Measurements from ENCODE around the gene TBCA.

The TBCA gene

GRCh38 chr5:77775790-77776553 lies at the start of gene TBCA:
TSS of gene TBCA (minus strand) at chr5:77776339. CDS start at chr5:77776257, 82 bp downstream.
- peak within 1 kb of the TSS; percentile 95 to 100 (median 99) for H3K27ac ChIP-seq
- H4K20me1 ChIP-seq = peaks cover 22 to 47% (median 42%) of the 10 kb centered on the region in 11 experiments; a peak in 18 of 22 replicates
- no peaks in the 10 kb centered on the region for H3K27me3 ChIP-seq
- H3K36me3 ChIP-seq = peaks cover 20 to 37% (median 32%) of the 10 kb centered on the region in 11 experiments
- peak within 1 kb of the TSS; percentile 80 to 96 (median 88) for H3K4me2 ChIP-seq
- H3K9me3 ChIP-seq (replicated peaks in 1 of 11) = peaks cover 0 to 15% (median 9%) of the 10 kb centered on the region in 11 experiments; a peak in 14 of 22 replicates
- TF ChIP-seq Cebpa-rat (IDR thresholded peaks at IDR 0.05) = no peak
- H3K9ac ChIP-seq = peak within 1 kb of the TSS; percentile 95 to 100 (median 99)
- peaks cover 22 to 49% (median 29%) of the 10 kb centered on the region in 10 experiments for H3K4me1 ChIP-seq
- peak within 1 kb of the TSS; percentile 69 to 84 (median 77) for H3K4me3 ChIP-seq

GRCh38 chr5:77824981-77825380 lies 48.8 kb upstream of the TBCA start:
- Histone ChIP-seq H4K20me1 (no peaks in the 10 kb centered on the region), H3K36me3 (no peaks in the 10 kb centered on the region), H3K9me3 (replicated peaks in 1 of 11) (peaks cover 0 to 12% (median 4%) of the 10 kb centered on the region in 11 experiments; a peak in 7 of 22 replicates), H3K4me2 (peak overlapping the region in 8 of 11 experiments; percentile 8 to 65 (median 43); a peak in 13 of 22 replicates), H3K27ac (no peak overlapping the region), H3K4me1 (peaks cover 0 to 21% (median 14%) of the 10 kb centered on the region in 10 experiments; a peak in 14 of 20 replicates), H3K27me3 (no peaks in the 10 kb centered on the region), H3K9ac (no peak overlapping the region), H3K4me3 (no peak overlapping the region)
- TF ChIP-seq Cebpa-rat (IDR thresholded peaks at IDR 0.05) = no peak

- TF ChIP-seq Cebpa-rat (IDR thresholded peaks at IDR 0.05) = no peak
These were observed 40.5 kb upstream of the TBCA start for GRCh38 chr5:77816686-77817085.

GRCh38 chr5:77812926-77813589 lies 36.9 kb upstream of the TBCA start:
- Histone ChIP-seq H3K27ac (no peak overlapping the region), H3K36me3 (no peaks in the 10 kb centered on the region; a peak in 1 of 22 replicates), H3K9me3 (replicated peaks in 1 of 11) (peaks cover 12 to 34% (median 24%) of the 10 kb centered on the region in 11 experiments), H3K4me2 (no peak overlapping the region), H3K4me3 (no peak overlapping the region), H4K20me1 (no peaks in the 10 kb centered on the region), H3K9ac (no peak overlapping the region), H3K4me1 (peaks cover 0 to 23% (median 0%) of the 10 kb centered on the region in 10 experiments; a peak in 5 of 20 replicates), H3K27me3 (no peaks in the 10 kb centered on the region)
- TF ChIP-seq Cebpa-rat (IDR thresholded peaks at IDR 0.05) = no peak

More at GRCh38 chr5:77816686-77817085, 40.5 kb upstream of the TBCA start:
- H3K27me3 ChIP-seq = no peaks in the 10 kb centered on the region
- H3K4me2 ChIP-seq = peak overlapping the region in 3 of 11 experiments; percentile 29 to 62 (median 53); a peak in 5 of 22 replicates
- H3K4me3 ChIP-seq = no peak overlapping the region
- no peak overlapping the region for H3K9ac ChIP-seq
- H3K4me1 ChIP-seq = peaks cover 0 to 27% (median 0%) of the 10 kb centered on the region in 10 experiments; a peak in 5 of 20 replicates
- peaks cover 0 to under 1% (median 0%) of the 10 kb centered on the region in 11 experiments; a peak in 1 of 22 replicates for H3K9me3 ChIP-seq (replicated peaks in 1 of 11)
- no peaks in the 10 kb centered on the region for H3K36me3 ChIP-seq
- H4K20me1 ChIP-seq = no peaks in the 10 kb centered on the region
- no peak overlapping the region; a peak in 2 of 22 replicates for H3K27ac ChIP-seq

GRCh38 chr5:77806213-77806843 lies 30.2 kb upstream of the TBCA start:
- no peaks in the 10 kb centered on the region for H3K27me3 ChIP-seq
- peaks cover 28 to 70% (median 44%) of the 10 kb centered on the region in 11 experiments for H3K9me3 ChIP-seq (replicated peaks in 1 of 11)
- H3K36me3 ChIP-seq = no peaks in the 10 kb centered on the region; a peak in 1 of 22 replicates
- peak overlapping the region in 1 of 11 experiments; percentile 42; a peak in 1 of 22 replicates for H3K9ac ChIP-seq
- no peaks in the 10 kb centered on the region for H4K20me1 ChIP-seq
- peak overlapping the region in 2 of 11 experiments; percentile 54 to 65; a peak in 4 of 22 replicates for H3K27ac ChIP-seq
- H3K4me1 ChIP-seq = peaks cover 0 to 31% (median 0%) of the 10 kb centered on the region in 10 experiments; a peak in 8 of 20 replicates
- H3K4me3 ChIP-seq = no peak overlapping the region
- TF ChIP-seq Cebpa-rat (IDR thresholded peaks at IDR 0.05) = no peak
- peak overlapping the region in 8 of 11 experiments; percentile 16 to 75 (median 36); a peak in 12 of 22 replicates for H3K4me2 ChIP-seq

- TF ChIP-seq Cebpa-rat (IDR thresholded peaks at IDR 0.05) = no peak
- peak overlapping the region in 9 of 11 experiments; percentile 0 to 49 (median 20); a peak in 11 of 22 replicates for H3K27ac ChIP-seq
- peaks cover 32 to 53% (median 51%) of the 10 kb centered on the region in 11 experiments for H3K9me3 ChIP-seq (replicated peaks in 1 of 11)
- no peaks in the 10 kb centered on the region for H3K36me3 ChIP-seq
- peak overlapping the region; percentile 53 to 79 (median 64) for H3K4me2 ChIP-seq
- H3K27me3 ChIP-seq = no peaks in the 10 kb centered on the region
- H4K20me1 ChIP-seq = no peaks in the 10 kb centered on the region
- peaks cover 19 to 48% (median 25%) of the 10 kb centered on the region in 10 experiments for H3K4me1 ChIP-seq
- peak overlapping the region in 4 of 11 experiments; percentile 4 to 32 (median 10); a peak in 2 of 22 replicates for H3K9ac ChIP-seq
- no peak overlapping the region; a peak in 2 of 20 replicates for H3K4me3 ChIP-seq
These were observed 22.3 kb upstream of the TBCA start for GRCh38 chr5:77798456-77798855.

GRCh38 chr5:77797136-77797535 lies 21.0 kb upstream of the TBCA start:
- no peak for TF ChIP-seq Cebpa-rat (IDR thresholded peaks at IDR 0.05)
- Histone ChIP-seq H3K9ac (no peak overlapping the region), H3K27ac (peak overlapping the region in 1 of 11 experiments; percentile 42; a peak in 1 of 22 replicates), H3K36me3 (no peaks in the 10 kb centered on the region), H3K4me3 (no peak overlapping the region), H3K4me2 (peak overlapping the region in 10 of 11 experiments; percentile 53 to 79 (median 64); a peak in 15 of 22 replicates), H3K4me1 (peaks cover 19 to 48% (median 25%) of the 10 kb centered on the region in 10 experiments), H3K27me3 (no peaks in the 10 kb centered on the region), H3K9me3 (replicated peaks in 1 of 11) (peaks cover 24 to 55% (median 43%) of the 10 kb centered on the region in 11 experiments), H4K20me1 (no peaks in the 10 kb centered on the region)

GRCh38 chr5:77795846-77796245 lies 19.7 kb upstream of the TBCA start:
- H3K4me2 ChIP-seq = peak overlapping the region in 2 of 11 experiments; percentile 17 to 64; a peak in 3 of 22 replicates
- no peaks in the 10 kb centered on the region for H3K27me3 ChIP-seq
- H3K9me3 ChIP-seq (replicated peaks in 1 of 11) = peaks cover 11 to 44% (median 32%) of the 10 kb centered on the region in 11 experiments; a peak in 19 of 22 replicates
- peaks cover 19 to 48% (median 25%) of the 10 kb centered on the region in 10 experiments for H3K4me1 ChIP-seq
- no peak overlapping the region for H3K4me3 ChIP-seq
- no peak overlapping the region for H3K9ac ChIP-seq
- no peaks in the 10 kb centered on the region for H4K20me1 ChIP-seq
- H3K36me3 ChIP-seq = no peaks in the 10 kb centered on the region
- peak overlapping the region in 1 of 11 experiments; percentile 31; a peak in 2 of 22 replicates for H3K27ac ChIP-seq
- TF ChIP-seq Cebpa-rat (IDR thresholded peaks at IDR 0.05) = no peak

Data from BLaER1 treated with 17β-estradiol and CSF1 and Interleukin-3, amounts not matched to agents 10 nM and 100 nM (cell line).